Measurements from ENCODE around the gene URB2.

URB2 gene

GRCh38 chr1:229685149-229685548, 59.1 kb downstream of the URB2 start:
- Histone ChIP-seq H3K4me2 (ENCODE audit: low read depth, low read length, poor library complexity, severe bottlenecking) (no peak overlapping the region), H3K9ac (ENCODE audit: low read depth, low read length, poor library complexity, severe bottlenecking) (no peak overlapping the region), H3K79me2 (ENCODE audit: insufficient read depth, low read length) (no peaks in the 10 kb centered on the region), H3K4me3 (ENCODE audit: low read length, poor library complexity, severe bottlenecking) (no peak overlapping the region), H3K9me2 (replicated peaks; ENCODE audit: low read depth, low read length) (no peaks in the 10 kb centered on the region), H2AFZ (ENCODE audit: low read length) (no peak overlapping the region), H3K36me3 (ENCODE audit: insufficient read depth, low read length) (no peaks in the 10 kb centered on the region), H3K4me1 (ENCODE audit: insufficient read depth, low read length, poor library complexity, severe bottlenecking) (no peaks in the 10 kb centered on the region), H3K9me3 (ENCODE audit: insufficient read depth, low read depth, low read length) (peaks cover 4% of the 10 kb centered on the region; the same call in 1 of the 2 replicates), H3F3A (ENCODE audit: low read depth) (no peaks in the 10 kb centered on the region), H3K27me3 (ENCODE audit: insufficient read depth, low read length, poor library complexity, severe bottlenecking) (no peaks in the 10 kb centered on the region), H4K20me1 (ENCODE audit: insufficient read depth, low read length, poor library complexity, severe bottlenecking) (no peaks in the 10 kb centered on the region)
- TF ChIP-seq CTCF (conservative IDR thresholded peaks at IDR 0.05; ENCODE audit: low read length), result no peak
- TF ChIP-seq EZH2phosphoT487 (IDR thresholded peaks at IDR 0.05; ENCODE audit: borderline replicate concordance), result no peak

DNA sequence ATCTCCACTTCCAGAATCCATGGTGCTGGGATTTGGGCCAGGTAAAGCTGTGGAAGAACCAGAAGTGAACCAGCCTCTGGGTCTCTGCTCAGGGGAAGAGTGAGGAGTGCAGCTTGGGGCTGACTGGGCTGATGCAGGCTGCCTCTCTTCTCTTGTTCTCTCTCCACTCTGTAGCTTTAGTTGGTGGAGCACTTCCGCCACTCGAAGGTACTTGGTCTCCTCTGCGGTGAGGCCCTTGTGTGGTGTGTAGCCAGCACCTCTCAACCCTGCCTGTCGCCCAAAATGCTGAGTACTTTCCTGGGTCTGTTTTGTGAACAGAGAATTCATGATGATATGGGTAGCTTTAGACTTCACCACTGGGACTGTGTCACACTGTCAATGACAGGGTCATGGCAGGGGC, 63.2 kb downstream of the URB2 start:
- no peak overlapping the region for H3K9ac ChIP-seq (ENCODE audit: low read depth, low read length, poor library complexity, severe bottlenecking)
- H3K27me3 ChIP-seq (ENCODE audit: insufficient read depth, low read length, poor library complexity, severe bottlenecking), result no peaks in the 10 kb centered on the region
- TF ChIP-seq EZH2phosphoT487 (IDR thresholded peaks at IDR 0.05; ENCODE audit: borderline replicate concordance) (no peak), CTCF (conservative IDR thresholded peaks at IDR 0.05; ENCODE audit: low read length) (no peak)
- H3K36me3 ChIP-seq (ENCODE audit: insufficient read depth, low read length), result no peaks in the 10 kb centered on the region
- H3K9me3 ChIP-seq (ENCODE audit: insufficient read depth, low read depth, low read length), result peaks cover 4% of the 10 kb centered on the region; the same call in 1 of the 2 replicates
- H3K4me2 ChIP-seq (ENCODE audit: low read depth, low read length, poor library complexity, severe bottlenecking), result no peak overlapping the region
- no peaks in the 10 kb centered on the region for H3K79me2 ChIP-seq (ENCODE audit: insufficient read depth, low read length)
- H4K20me1 ChIP-seq (ENCODE audit: insufficient read depth, low read length, poor library complexity, severe bottlenecking), result no peaks in the 10 kb centered on the region
- no peaks in the 10 kb centered on the region for H3F3A ChIP-seq (ENCODE audit: low read depth)
- H3K4me3 ChIP-seq (ENCODE audit: low read length, poor library complexity, severe bottlenecking), result no peak overlapping the region
- H3K9me2 ChIP-seq (replicated peaks; ENCODE audit: low read depth, low read length), result no peaks in the 10 kb centered on the region
- H3K4me1 ChIP-seq (ENCODE audit: insufficient read depth, low read length, poor library complexity, severe bottlenecking), result peaks cover 35% of the 10 kb centered on the region
- no peak overlapping the region for H2AFZ ChIP-seq (ENCODE audit: low read length)

DNA sequence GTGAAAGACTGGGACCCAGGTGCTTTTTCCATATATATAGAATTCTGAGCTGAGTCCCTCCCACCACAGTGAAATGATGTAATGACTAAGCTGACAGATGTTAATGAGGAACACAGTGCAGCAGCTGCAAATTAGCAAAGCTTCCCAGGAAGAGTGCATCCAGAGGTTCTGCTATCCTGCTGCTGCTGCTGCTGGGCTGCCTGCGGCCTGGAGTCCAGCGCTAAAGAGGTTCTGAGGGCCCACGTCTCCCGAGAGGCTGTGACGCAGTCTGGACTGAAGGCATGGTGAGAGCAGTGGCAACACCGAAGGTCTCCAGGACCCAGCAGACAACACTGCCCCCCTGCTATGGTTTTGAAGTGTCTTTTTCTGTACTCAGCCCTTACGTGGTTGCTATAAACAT, 63.9 kb downstream of the URB2 start:
- H3K4me2 ChIP-seq (ENCODE audit: low read depth, low read length, poor library complexity, severe bottlenecking), result no peak overlapping the region
- no peaks in the 10 kb centered on the region for H3K9me2 ChIP-seq (replicated peaks; ENCODE audit: low read depth, low read length)
- no peak overlapping the region for H3K9ac ChIP-seq (ENCODE audit: low read depth, low read length, poor library complexity, severe bottlenecking)
- peaks cover 4% of the 10 kb centered on the region; the same call in 1 of the 2 replicates for H3K9me3 ChIP-seq (ENCODE audit: insufficient read depth, low read depth, low read length)
- no peaks in the 10 kb centered on the region for H3F3A ChIP-seq (ENCODE audit: low read depth)
- no peak overlapping the region for H2AFZ ChIP-seq (ENCODE audit: low read length)
- no peaks in the 10 kb centered on the region for H3K36me3 ChIP-seq (ENCODE audit: insufficient read depth, low read length)
- TF ChIP-seq CTCF (conservative IDR thresholded peaks at IDR 0.05; ENCODE audit: low read length) (no peak), EZH2phosphoT487 (IDR thresholded peaks at IDR 0.05; ENCODE audit: borderline replicate concordance) (no peak)
- H3K27me3 ChIP-seq (ENCODE audit: insufficient read depth, low read length, poor library complexity, severe bottlenecking), result no peaks in the 10 kb centered on the region
- no peaks in the 10 kb centered on the region for H3K79me2 ChIP-seq (ENCODE audit: insufficient read depth, low read length)
- peaks cover 42% of the 10 kb centered on the region for H3K4me1 ChIP-seq (ENCODE audit: insufficient read depth, low read length, poor library complexity, severe bottlenecking)
- H3K4me3 ChIP-seq (ENCODE audit: low read length, poor library complexity, severe bottlenecking), result no peak overlapping the region
- H4K20me1 ChIP-seq (ENCODE audit: insufficient read depth, low read length, poor library complexity, severe bottlenecking), result no peaks in the 10 kb centered on the region

Measured in Loucy (cell line).